GM23338 (cell line): ENCODE results near the gene PDZD7. TPM values are rescaled to one million over a fixed set of nuclear protein-coding genes. Genes with fewer than 3 reads are reported as not detected.

Source experiments
- ATAC-seq: fragments of 200-7000 bp; cut with Tn5 transposase; 3 replicates; pipeline ENCODE4 v1.9.1; 2020
- DNase-seq: peaks from one replicate; pipeline ENCODE4 v3.0.0-alpha.2; 2015; ENCODE audit warnings: low spot score
- H2AFZ ChIP-seq: fragments of 200-600 bp; sonication (generic); 2 replicates; pipeline ENCODE4 v1.8.0; 2016; ENCODE audit warnings: antibody characterized with exemption, mild to moderate bottlenecking, moderate library complexity
- H3F3A ChIP-seq: fragments of 200-600 bp; sonication (generic); replicated peaks from 2 replicates; pipeline ENCODE4 v1.8.0; 2017; ENCODE audit warnings: antibody characterized with exemption, mixed run types, low read depth
- H3K27ac ChIP-seq: fragments of 200-600 bp; sonication (generic); 2 replicates; pipeline ENCODE4 v1.6.1; 2016; ENCODE audit warnings: low read depth
- H3K27me3 ChIP-seq: fragments of 200-600 bp; sonication (generic); 2 replicates; pipeline ENCODE4 v1.8.0; 2016; ENCODE audit warnings: mild to moderate bottlenecking, mixed run types, moderate library complexity; ENCODE audit not compliant: insufficient read depth
- H3K36me3 ChIP-seq: fragments of 200-600 bp; sonication (generic); 2 replicates; pipeline ENCODE4 v1.8.0; 2016; ENCODE audit warnings: mild to moderate bottlenecking; ENCODE audit not compliant: insufficient read depth
- H3K4me1 ChIP-seq: fragments of 200-600 bp; sonication (generic); 2 replicates; pipeline ENCODE4 v1.8.0; 2016; ENCODE audit warnings: mild to moderate bottlenecking, moderate library complexity; ENCODE audit not compliant: insufficient read depth
- H3K4me2 ChIP-seq: fragments of 200-600 bp; sonication (generic); 2 replicates; pipeline ENCODE4 v1.7.1; 2017; ENCODE audit warnings: mixed run types
- H3K4me3 ChIP-seq: fragments of 200-600 bp; sonication (generic); 2 replicates; pipeline ENCODE4 v1.6.1; 2016; ENCODE audit warnings: mixed run types
- H3K79me2 ChIP-seq: fragments of 200-600 bp; sonication (generic); replicated peaks from 2 replicates; pipeline ENCODE4 v1.8.0; 2017; ENCODE audit warnings: mild to moderate bottlenecking; ENCODE audit not compliant: insufficient read depth
- H3K9me2 ChIP-seq: fragments of 200-600 bp; sonication (generic); 2 replicates; pipeline ENCODE4 v1.8.0; 2017; ENCODE audit not compliant: insufficient read depth
- H4K20me1 ChIP-seq: fragments of 200-600 bp; sonication (generic); replicated peaks from 2 replicates; pipeline ENCODE4 v1.8.0; 2017; ENCODE audit warnings: mild to moderate bottlenecking; ENCODE audit not compliant: insufficient read depth
- H3K27ac Mint-ChIP-seq: 2 replicates; pipeline ENCODE4 v1.8.0; 2020; ENCODE audit warnings: inconsistent platforms, mild to moderate bottlenecking, moderate library complexity, mixed read lengths
- H3K27me3 Mint-ChIP-seq: 3 replicates; pipeline ENCODE4 v1.8.0; 2022; ENCODE audit warnings: low read depth, mild to moderate bottlenecking, moderate library complexity, mixed read lengths, inconsistent platforms; ENCODE audit not compliant: insufficient read depth, poor library complexity
- H3K36me3 Mint-ChIP-seq: 3 replicates; pipeline ENCODE4 v1.8.0; 2021; ENCODE audit warnings: low read depth, mild to moderate bottlenecking, inconsistent platforms, moderate library complexity, mixed read lengths
- H3K4me1 Mint-ChIP-seq: 3 replicates; pipeline ENCODE4 v1.8.0; 2020; ENCODE audit warnings: mild to moderate bottlenecking, inconsistent platforms, mixed read lengths
- H3K4me3 Mint-ChIP-seq: 3 replicates; pipeline ENCODE4 v1.8.0; 2021; ENCODE audit warnings: moderate library complexity, mild to moderate bottlenecking, inconsistent platforms, mixed read lengths
- H3K9me3 Mint-ChIP-seq: 3 replicates; pipeline ENCODE4 v1.8.0; 2020; ENCODE audit warnings: moderate library complexity, mild to moderate bottlenecking, inconsistent platforms, mixed read lengths
- CREB1 ChIP-seq: fragments of 250-450 bp; sonication (Bioruptor Pico); IDR thresholded peaks from 2 replicates; pipeline ENCODE4 v1.5.0; 2020; ENCODE audit warnings: low read depth, mild to moderate bottlenecking, moderate library complexity
- CTCF ChIP-seq, 2 experiments: fragments of 200-600 bp in 1 of 2; sonication (generic) in 1 of 2; conservative IDR thresholded peaks; 2 replicates each; pipeline versions ENCODE4 v1.5.1 to v1.6.1; 2016 to 2017; ENCODE audit warnings: antibody characterized with exemption in 2 of 2, low read depth in 2 of 2, mild to moderate bottlenecking in 2 of 2, moderate library complexity in 1 of 2
- ETS1 ChIP-seq: IDR thresholded peaks from 2 replicates; pipeline ENCODE4 v1.6.1; 2016; ENCODE audit warnings: antibody characterized with exemption
- EZH2 ChIP-seq: fragments of 200-600 bp; sonication (generic); IDR thresholded peaks from one replicate; pipeline ENCODE4 v1.8.0; 2017; ENCODE audit warnings: antibody characterized with exemption, mild to moderate bottlenecking, low read depth; ENCODE audit not compliant: unreplicated experiment
- EZH2phosphoT487 ChIP-seq: fragments of 200-600 bp; sonication (generic); IDR thresholded peaks from one replicate; pipeline ENCODE4 v1.8.1; 2018; ENCODE audit warnings: antibody characterized with exemption; ENCODE audit not compliant: unreplicated experiment
- JUNB ChIP-seq: IDR thresholded peaks from one replicate; pipeline ENCODE4 v1.6.1; 2016; ENCODE audit warnings: antibody characterized with exemption; ENCODE audit not compliant: unreplicated experiment
- NANOG ChIP-seq: IDR thresholded peaks from 2 replicates; pipeline ENCODE4 v1.6.1; 2016; ENCODE audit warnings: antibody characterized with exemption, borderline replicate concordance
- POLR2AphosphoS5 ChIP-seq: IDR thresholded peaks from 2 replicates; pipeline ENCODE4 v1.6.1; 2016; ENCODE audit warnings: antibody characterized with exemption, low read depth
- REST ChIP-seq: IDR thresholded peaks from one replicate; pipeline ENCODE4 v1.6.1; 2018; ENCODE audit warnings: antibody characterized with exemption; ENCODE audit not compliant: unreplicated experiment
- STAT1 ChIP-seq: IDR thresholded peaks from one replicate; pipeline ENCODE4 v1.6.1; 2016; ENCODE audit warnings: antibody characterized with exemption; ENCODE audit not compliant: unreplicated experiment
- ZNF114 ChIP-seq: fragments of 250-450 bp; sonication (Bioruptor Pico); IDR thresholded peaks from 2 replicates; pipeline ENCODE4 v1.5.0; 2020; ENCODE audit warnings: mild to moderate bottlenecking, moderate library complexity
- ZNF331 ChIP-seq: fragments of 250-450 bp; sonication (Bioruptor Pico); IDR thresholded peaks from 2 replicates; pipeline ENCODE4 v1.5.0; 2020; ENCODE audit warnings: low read depth, mild to moderate bottlenecking, moderate library complexity
- polyA plus RNA-seq: library from polyadenylated mRNA; unstranded; fragments of >200 nt; fragmentation: Nextera tagmentation; extraction: Ambion mirVana; gene quantifications from 2 replicates; pipeline ENCODE4 v1.2.1, GENCODE V29; 2016
- total RNA-seq: library from RNA; depleted of rRNA; stranded (reverse); fragments of >200 nt; shearing (Covaris generic); gene quantifications from 2 replicates; pipeline ENCODE4 v1.2.3, GENCODE V29; 2014
- TF ChIP-seq, protein P1 (sequence below): fragments of 250-450 bp; sonication (Bioruptor Pico); IDR thresholded peaks from 2 replicates; pipeline ENCODE4 v1.5.0; 2020; ENCODE audit warnings: mild to moderate bottlenecking, moderate library complexity

The PDZD7 gene
- total and polyA plus RNA-seq, 2 experiments from 2014 or later: 1.7 to 2.3 TPM

DNA sequence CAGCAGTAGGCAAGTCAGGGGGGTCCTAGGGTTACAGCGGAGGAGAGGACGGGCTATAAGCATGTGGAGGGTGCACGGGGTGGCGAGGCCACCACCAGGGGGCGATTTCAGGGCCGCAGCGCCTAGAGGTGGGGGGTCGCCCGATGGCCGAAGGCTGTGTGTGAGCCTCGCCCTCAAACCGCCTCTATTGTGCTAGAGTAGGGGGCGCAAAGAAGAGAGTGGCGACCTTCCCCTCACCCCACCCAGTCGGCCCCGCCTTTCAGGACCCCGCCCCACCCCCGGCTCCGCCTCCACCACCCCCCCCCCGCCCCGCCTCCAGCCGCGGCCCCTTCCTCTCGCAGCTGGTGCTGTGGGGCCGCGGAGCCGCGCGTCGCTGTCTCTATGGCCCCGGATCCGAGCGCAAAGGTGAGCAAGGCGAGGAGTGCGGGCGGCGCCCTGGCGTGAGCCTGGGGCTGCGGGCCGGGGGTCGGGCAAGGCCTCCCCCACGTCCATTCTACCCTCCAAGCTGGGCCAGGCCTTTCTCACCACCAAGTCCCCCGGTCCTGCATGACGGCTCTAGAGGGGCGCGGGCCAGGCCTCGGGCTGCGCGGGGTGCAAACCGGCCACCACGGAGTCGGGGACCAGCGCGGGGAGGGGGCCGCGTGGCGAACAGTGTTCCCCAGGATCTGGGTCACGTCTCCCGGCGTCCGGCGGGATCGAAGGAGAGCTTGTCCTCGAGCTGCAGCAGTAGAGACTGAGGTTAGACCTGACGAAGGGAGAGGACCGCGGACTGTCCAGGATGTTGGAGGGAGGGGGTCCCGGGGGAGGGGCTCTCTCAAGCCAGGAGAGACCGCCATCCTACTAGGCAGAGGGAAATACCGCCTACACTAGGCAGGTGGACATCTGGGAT, 61.5 kb downstream of the PDZD7 start, which contains the start of gene SEMA4G:
SEMA4G (plus strand) TSS at position 318 of the 889 bp plus-strand sequence. CDS start 3,409 bp downstream, outside the sequence.
- ATAC-seq (peak; percentile 87), DNase-seq (peak; percentile 86)
- H3K4me3 Mint-ChIP-seq: peak within 1 kb of the TSS; percentile 77
- Histone ChIP-seq H3K4me1 (peaks cover 26% of the 10 kb centered on the region), H3K9me2 (no peaks in the 10 kb centered on the region), H4K20me1 (no peaks in the 10 kb centered on the region), H3K27ac (no peak within 1 kb of the TSS), H3K79me2 (no peaks in the 10 kb centered on the region), H3F3A (peaks cover 5% of the 10 kb centered on the region; the same call in 1 of the 2 replicates), H2AFZ (peak within 1 kb of the TSS; percentile 98), H3K27me3 (no peaks in the 10 kb centered on the region), H3K4me2 (peak within 1 kb of the TSS; percentile 96), H3K36me3 (no peaks in the 10 kb centered on the region), H3K4me3 (peak within 1 kb of the TSS; percentile 92)
- H3K27ac Mint-ChIP-seq: no peak within 1 kb of the TSS
- H3K27me3 Mint-ChIP-seq: peaks cover 15% of the 10 kb centered on the region
- H3K36me3 Mint-ChIP-seq: 0 out of 3 replicates have a peak, but pooled peaks cover 3% of the 10 kb centered on the region
- peaks cover 32% of the 10 kb centered on the region for H3K4me1 Mint-ChIP-seq
- no peaks in the 10 kb centered on the region for H3K9me3 Mint-ChIP-seq
- TF ChIP-seq EZH2phosphoT487 (no peak), REST (no peak), ZNF114 (no peak), CREB1 (CRISPR knock-in tag) (no peak), EZH2 (no peak), CTCF (conservative IDR thresholded peaks at IDR 0.05; ENCODE audit: low read depth in 2 of 2) (peak; percentile 67 to 78), STAT1 (no peak), NANOG (no peak), JUNB (no peak), ZNF331 (CRISPR knock-in tag) (no peak), POLR2AphosphoS5 (peak; percentile 71; the same call in 1 of the 2 replicates), ETS1 (no peak)
- TF ChIP-seq, protein P1, sequence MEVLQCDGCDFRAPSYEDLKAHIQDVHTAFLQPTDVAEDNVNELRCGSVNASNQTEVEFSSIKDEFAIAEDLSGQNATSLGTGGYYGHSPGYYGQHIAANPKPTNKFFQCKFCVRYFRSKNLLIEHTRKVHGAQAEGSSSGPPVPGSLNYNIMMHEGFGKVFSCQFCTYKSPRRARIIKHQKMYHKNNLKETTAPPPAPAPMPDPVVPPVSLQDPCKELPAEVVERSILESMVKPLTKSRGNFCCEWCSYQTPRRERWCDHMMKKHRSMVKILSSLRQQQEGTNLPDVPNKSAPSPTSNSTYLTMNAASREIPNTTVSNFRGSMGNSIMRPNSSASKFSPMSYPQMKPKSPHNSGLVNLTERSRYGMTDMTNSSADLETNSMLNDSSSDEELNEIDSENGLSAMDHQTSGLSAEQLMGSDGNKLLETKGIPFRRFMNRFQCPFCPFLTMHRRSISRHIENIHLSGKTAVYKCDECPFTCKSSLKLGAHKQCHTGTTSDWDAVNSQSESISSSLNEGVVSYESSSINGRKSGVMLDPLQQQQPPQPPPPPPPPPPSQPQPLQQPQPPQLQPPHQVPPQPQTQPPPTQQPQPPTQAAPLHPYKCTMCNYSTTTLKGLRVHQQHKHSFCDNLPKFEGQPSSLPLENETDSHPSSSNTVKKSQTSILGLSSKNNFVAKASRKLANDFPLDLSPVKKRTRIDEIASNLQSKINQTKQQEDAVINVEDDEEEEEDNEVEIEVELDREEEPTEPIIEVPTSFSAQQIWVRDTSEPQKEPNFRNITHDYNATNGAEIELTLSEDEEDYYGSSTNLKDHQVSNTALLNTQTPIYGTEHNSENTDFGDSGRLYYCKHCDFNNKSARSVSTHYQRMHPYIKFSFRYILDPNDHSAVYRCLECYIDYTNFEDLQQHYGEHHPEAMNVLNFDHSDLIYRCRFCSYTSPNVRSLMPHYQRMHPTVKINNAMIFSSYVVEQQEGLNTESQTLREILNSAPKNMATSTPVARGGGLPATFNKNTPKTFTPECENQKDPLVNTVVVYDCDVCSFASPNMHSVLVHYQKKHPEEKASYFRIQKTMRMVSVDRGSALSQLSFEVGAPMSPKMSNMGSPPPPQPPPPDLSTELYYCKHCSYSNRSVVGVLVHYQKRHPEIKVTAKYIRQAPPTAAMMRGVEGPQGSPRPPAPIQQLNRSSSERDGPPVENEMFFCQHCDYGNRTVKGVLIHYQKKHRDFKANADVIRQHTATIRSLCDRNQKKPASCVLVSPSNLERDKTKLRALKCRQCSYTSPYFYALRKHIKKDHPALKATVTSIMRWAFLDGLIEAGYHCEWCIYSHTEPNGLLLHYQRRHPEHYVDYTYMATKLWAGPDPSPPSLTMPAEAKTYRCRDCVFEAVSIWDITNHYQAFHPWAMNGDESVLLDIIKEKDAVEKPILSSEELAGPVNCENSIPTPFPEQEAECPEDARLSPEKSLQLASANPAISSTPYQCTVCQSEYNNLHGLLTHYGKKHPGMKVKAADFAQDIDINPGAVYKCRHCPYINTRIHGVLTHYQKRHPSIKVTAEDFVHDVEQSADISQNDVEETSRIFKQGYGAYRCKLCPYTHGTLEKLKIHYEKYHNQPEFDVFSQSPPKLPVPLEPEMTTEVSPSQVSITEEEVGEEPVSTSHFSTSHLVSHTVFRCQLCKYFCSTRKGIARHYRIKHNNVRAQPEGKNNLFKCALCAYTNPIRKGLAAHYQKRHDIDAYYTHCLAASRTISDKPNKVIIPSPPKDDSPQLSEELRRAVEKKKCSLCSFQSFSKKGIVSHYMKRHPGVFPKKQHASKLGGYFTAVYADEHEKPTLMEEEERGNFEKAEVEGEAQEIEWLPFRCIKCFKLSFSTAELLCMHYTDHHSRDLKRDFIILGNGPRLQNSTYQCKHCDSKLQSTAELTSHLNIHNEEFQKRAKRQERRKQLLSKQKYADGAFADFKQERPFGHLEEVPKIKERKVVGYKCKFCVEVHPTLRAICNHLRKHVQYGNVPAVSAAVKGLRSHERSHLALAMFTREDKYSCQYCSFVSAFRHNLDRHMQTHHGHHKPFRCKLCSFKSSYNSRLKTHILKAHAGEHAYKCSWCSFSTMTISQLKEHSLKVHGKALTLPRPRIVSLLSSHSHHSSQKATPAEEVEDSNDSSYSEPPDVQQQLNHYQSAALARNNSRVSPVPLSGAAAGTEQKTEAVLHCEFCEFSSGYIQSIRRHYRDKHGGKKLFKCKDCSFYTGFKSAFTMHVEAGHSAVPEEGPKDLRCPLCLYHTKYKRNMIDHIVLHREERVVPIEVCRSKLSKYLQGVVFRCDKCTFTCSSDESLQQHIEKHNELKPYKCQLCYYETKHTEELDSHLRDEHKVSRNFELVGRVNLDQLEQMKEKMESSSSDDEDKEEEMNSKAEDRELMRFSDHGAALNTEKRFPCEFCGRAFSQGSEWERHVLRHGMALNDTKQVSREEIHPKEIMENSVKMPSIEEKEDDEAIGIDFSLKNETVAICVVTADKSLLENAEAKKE (CRISPR knock-in tag): no peak
